Measurements from ENCODE around the gene SLC35A1.

DNA sequence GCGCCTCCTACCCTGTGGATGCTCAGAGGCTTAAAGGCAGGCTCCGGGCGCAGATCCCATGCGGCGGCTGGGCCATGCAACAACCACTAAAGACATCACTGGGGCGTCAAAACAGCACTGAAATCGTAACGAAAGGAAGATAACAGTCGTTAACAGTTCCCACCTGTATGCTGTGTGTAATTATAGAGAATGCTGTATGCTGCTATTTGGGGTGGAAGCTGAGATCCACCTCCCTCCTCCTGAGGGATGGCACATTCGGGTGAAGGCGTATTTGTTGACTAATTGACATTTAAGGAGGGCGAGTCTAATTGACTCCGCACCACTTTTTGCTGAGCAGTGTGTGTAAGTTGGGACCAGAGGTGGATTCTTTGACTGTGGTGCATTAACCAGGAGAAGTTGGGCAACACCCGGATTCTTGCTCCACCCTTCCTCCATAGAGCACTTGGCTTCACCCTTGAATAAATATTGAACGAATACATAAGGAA is 687 bp downstream of the SLC35A1 start:
- TF ChIP-seq, protein P1, sequence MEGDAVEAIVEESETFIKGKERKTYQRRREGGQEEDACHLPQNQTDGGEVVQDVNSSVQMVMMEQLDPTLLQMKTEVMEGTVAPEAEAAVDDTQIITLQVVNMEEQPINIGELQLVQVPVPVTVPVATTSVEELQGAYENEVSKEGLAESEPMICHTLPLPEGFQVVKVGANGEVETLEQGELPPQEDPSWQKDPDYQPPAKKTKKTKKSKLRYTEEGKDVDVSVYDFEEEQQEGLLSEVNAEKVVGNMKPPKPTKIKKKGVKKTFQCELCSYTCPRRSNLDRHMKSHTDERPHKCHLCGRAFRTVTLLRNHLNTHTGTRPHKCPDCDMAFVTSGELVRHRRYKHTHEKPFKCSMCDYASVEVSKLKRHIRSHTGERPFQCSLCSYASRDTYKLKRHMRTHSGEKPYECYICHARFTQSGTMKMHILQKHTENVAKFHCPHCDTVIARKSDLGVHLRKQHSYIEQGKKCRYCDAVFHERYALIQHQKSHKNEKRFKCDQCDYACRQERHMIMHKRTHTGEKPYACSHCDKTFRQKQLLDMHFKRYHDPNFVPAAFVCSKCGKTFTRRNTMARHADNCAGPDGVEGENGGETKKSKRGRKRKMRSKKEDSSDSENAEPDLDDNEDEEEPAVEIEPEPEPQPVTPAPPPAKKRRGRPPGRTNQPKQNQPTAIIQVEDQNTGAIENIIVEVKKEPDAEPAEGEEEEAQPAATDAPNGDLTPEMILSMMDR (IDR thresholded peaks at IDR 0.05; ENCODE audit: low read depth, low read length, poor library complexity, severe bottlenecking): no peak
- TF ChIP-seq EZH2phosphoT487 (IDR thresholded peaks at IDR 0.05; ENCODE audit: borderline replicate concordance, low read length): no peak
